ENCODE results near the gene IFI44.

- TF ChIP-seq, protein P1, sequence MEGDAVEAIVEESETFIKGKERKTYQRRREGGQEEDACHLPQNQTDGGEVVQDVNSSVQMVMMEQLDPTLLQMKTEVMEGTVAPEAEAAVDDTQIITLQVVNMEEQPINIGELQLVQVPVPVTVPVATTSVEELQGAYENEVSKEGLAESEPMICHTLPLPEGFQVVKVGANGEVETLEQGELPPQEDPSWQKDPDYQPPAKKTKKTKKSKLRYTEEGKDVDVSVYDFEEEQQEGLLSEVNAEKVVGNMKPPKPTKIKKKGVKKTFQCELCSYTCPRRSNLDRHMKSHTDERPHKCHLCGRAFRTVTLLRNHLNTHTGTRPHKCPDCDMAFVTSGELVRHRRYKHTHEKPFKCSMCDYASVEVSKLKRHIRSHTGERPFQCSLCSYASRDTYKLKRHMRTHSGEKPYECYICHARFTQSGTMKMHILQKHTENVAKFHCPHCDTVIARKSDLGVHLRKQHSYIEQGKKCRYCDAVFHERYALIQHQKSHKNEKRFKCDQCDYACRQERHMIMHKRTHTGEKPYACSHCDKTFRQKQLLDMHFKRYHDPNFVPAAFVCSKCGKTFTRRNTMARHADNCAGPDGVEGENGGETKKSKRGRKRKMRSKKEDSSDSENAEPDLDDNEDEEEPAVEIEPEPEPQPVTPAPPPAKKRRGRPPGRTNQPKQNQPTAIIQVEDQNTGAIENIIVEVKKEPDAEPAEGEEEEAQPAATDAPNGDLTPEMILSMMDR (conservative IDR thresholded peaks at IDR 0.05) = no peak
- no peak for TF ChIP-seq ZFX (IDR thresholded peaks at IDR 0.05)
Observed at GRCh38 chr1:78630600-78630999, 19.0 kb upstream of the IFI44 start.

Measured in C4-2B (cell line).